ENCODE measurements around the gene YPEL3. TPM values are rescaled to one million over a fixed set of nuclear protein-coding genes. Genes with fewer than 3 reads are reported as not detected.
A peak's percentile ranks its signal among the peaks of the same experiment; 100 is the strongest.

Gene YPEL3
- total and polyA plus RNA-seq, 2 experiments from 2014 or later, result 20.1 to 82.1 TPM

DNA sequence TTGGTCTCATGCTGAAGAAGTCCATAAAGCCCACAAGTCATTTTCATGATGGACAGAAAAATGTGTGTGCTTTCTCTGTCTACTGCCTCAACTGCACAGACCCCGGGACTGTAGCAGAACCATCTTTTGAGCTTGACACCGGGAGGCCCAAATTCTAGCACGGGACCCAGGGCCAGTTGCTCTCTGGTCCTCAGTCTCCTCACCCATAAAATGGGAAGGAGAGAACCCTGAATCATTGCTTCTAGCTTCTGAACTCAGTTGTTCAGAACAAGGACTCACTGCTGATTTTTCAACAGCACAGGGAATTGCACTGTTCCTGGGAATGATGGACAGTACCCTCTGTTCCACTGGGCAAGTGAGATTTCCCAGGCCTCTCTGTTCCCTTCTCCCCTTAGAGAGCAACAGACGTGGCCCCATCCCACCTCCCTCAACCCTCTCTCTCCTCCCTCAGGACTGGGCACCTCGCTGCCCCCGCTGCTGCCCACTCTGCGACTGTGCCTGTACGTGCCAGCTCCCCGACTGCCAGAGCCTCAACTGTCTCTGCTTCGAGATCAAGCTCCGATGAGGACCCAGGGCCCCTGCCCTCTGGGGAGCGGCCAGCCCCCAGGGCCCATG lies 32.6 kb downstream of the YPEL3 start:
- no peaks in the 10 kb centered on the region for H3K36me3 ChIP-seq (replicated peaks; ENCODE audit: insufficient read depth, low read depth)
- DNase-seq (ENCODE audit: low spot score), result no peak
- H2AFZ ChIP-seq, result peak overlapping the region; percentile 21
- TF ChIP-seq, protein P1, sequence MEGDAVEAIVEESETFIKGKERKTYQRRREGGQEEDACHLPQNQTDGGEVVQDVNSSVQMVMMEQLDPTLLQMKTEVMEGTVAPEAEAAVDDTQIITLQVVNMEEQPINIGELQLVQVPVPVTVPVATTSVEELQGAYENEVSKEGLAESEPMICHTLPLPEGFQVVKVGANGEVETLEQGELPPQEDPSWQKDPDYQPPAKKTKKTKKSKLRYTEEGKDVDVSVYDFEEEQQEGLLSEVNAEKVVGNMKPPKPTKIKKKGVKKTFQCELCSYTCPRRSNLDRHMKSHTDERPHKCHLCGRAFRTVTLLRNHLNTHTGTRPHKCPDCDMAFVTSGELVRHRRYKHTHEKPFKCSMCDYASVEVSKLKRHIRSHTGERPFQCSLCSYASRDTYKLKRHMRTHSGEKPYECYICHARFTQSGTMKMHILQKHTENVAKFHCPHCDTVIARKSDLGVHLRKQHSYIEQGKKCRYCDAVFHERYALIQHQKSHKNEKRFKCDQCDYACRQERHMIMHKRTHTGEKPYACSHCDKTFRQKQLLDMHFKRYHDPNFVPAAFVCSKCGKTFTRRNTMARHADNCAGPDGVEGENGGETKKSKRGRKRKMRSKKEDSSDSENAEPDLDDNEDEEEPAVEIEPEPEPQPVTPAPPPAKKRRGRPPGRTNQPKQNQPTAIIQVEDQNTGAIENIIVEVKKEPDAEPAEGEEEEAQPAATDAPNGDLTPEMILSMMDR (IDR thresholded peaks at IDR 0.05; ENCODE audit: poor library complexity), result no peak
- no peak for TF ChIP-seq EZH2 (IDR thresholded peaks at IDR 0.05; ENCODE audit: borderline replicate concordance)
- no peak for TF ChIP-seq EZH2phosphoT487 (IDR thresholded peaks at IDR 0.05; ENCODE audit: low read depth, severe bottlenecking, unreplicated experiment)
- 75% methylated on average over 9 of the region's 12 CpGs for WGBS (ENCODE audit: low lambda C conversion rate, missing lambda C conversion rate)
- H4K20me1 ChIP-seq (ENCODE audit: insufficient read depth, poor library complexity, severe bottlenecking), result peaks cover 15% of the 10 kb centered on the region
- H3K27ac ChIP-seq, result peak overlapping the region; percentile 98
- H3K4me1 ChIP-seq (ENCODE audit: insufficient read depth), result peaks cover 28% of the 10 kb centered on the region
- H3K4me2 ChIP-seq, result peak overlapping the region; percentile 94
- no peaks in the 10 kb centered on the region for H3K9me3 ChIP-seq (ENCODE audit: low read depth)
- H3K9me2 ChIP-seq (replicated peaks; ENCODE audit: insufficient read depth), result no peaks in the 10 kb centered on the region
- H3K27me3 ChIP-seq, result no peaks in the 10 kb centered on the region
- H3K79me2 ChIP-seq, result peaks cover 32% of the 10 kb centered on the region
- H3K4me3 ChIP-seq, result no peak overlapping the region

DNA sequence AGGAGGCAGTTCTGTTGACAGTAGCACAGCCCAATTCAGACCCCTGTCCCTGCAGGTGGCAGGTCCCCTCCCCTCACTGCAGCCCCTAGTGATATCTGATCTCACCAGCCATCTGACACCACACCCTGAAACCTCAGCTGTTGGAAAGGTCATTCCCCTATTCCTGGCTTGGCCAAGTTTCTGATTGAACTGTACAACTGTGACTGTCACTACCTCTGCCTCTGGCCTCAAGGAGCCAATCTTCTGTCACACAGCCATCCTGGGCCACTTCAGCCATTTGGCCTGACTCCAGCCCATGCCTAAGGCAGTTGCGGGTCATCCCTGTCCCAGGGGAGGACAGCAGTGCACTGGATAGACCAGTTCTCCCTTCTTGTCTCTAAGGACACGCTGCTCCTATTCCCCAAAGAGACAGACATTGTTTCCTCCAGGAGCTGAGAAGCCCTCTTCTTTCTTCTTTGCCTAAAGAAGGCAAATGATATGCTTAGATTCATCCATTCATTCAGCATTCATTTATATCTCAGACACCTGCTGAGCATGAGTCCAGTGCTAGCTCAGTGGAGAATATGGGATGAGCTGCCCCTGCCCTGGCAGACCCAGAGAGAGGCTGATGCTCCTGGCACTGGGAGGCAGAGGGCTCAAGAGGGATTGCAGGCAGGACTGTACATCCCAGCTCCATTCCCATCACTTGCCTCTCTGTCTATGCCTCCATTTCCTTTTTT lies 35.0 kb downstream of the YPEL3 start:
- Histone ChIP-seq H4K20me1 (ENCODE audit: insufficient read depth, poor library complexity, severe bottlenecking) (no peaks in the 10 kb centered on the region), H3K27me3 (no peaks in the 10 kb centered on the region), H3K4me1 (ENCODE audit: insufficient read depth) (peaks cover 19% of the 10 kb centered on the region), H3K36me3 (replicated peaks; ENCODE audit: insufficient read depth, low read depth) (no peaks in the 10 kb centered on the region), H2AFZ (no peak overlapping the region), H3K9me2 (replicated peaks; ENCODE audit: insufficient read depth) (no peaks in the 10 kb centered on the region), H3K4me2 (peak overlapping the region; percentile 29), H3K9me3 (ENCODE audit: low read depth) (no peaks in the 10 kb centered on the region), H3K27ac (peak overlapping the region; percentile 46), H3K79me2 (peaks cover 9% of the 10 kb centered on the region), H3K4me3 (no peak overlapping the region)
- 69% methylated on average over 2 of the region's 2 CpGs for WGBS (ENCODE audit: low lambda C conversion rate, missing lambda C conversion rate)
- no peak for DNase-seq (ENCODE audit: low spot score)
- TF ChIP-seq EZH2 (IDR thresholded peaks at IDR 0.05; ENCODE audit: borderline replicate concordance), result no peak
- no peak for TF ChIP-seq EZH2phosphoT487 (IDR thresholded peaks at IDR 0.05; ENCODE audit: low read depth, severe bottlenecking, unreplicated experiment)
- TF ChIP-seq, protein P1 (IDR thresholded peaks at IDR 0.05; ENCODE audit: poor library complexity), result no peak

DNA sequence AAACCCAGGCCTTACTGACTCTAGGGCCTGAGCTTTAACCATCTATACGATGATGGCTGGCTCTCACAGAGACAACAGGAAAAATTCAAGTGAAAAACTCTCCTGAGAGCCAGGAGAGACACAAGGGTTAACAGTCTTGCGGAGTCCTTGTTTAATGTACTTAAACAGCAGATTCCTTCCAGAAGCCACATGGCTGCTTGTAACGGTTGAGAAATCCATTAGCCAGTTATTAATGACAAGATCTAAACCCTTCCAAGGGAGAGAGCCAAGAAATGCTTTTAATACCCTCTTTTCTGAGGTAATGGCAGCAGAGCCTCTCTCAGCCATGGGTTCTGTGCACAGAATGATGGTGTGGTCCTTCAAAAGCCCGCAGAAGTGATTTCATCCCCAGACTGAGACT lies 35.7 kb downstream of the YPEL3 start:
- Histone ChIP-seq H3K36me3 (replicated peaks; ENCODE audit: insufficient read depth, low read depth) (no peaks in the 10 kb centered on the region), H3K27ac (peak overlapping the region; percentile 69), H3K4me3 (no peak overlapping the region), H3K27me3 (no peaks in the 10 kb centered on the region), H3K9me2 (replicated peaks; ENCODE audit: insufficient read depth) (no peaks in the 10 kb centered on the region), H3K4me1 (ENCODE audit: insufficient read depth) (peaks cover 19% of the 10 kb centered on the region), H3K4me2 (peak overlapping the region; percentile 47), H4K20me1 (ENCODE audit: insufficient read depth, poor library complexity, severe bottlenecking) (no peaks in the 10 kb centered on the region), H3K79me2 (peaks cover 6% of the 10 kb centered on the region), H3K9me3 (ENCODE audit: low read depth) (no peaks in the 10 kb centered on the region), H2AFZ (no peak overlapping the region)
- TF ChIP-seq EZH2 (IDR thresholded peaks at IDR 0.05; ENCODE audit: borderline replicate concordance) (no peak), EZH2phosphoT487 (IDR thresholded peaks at IDR 0.05; ENCODE audit: low read depth, severe bottlenecking, unreplicated experiment) (no peak)
- TF ChIP-seq, protein P1 (IDR thresholded peaks at IDR 0.05; ENCODE audit: poor library complexity), result no peak
- DNase-seq (ENCODE audit: low spot score), result no peak
- WGBS (ENCODE audit: low lambda C conversion rate, missing lambda C conversion rate), result 50% methylated on average over 4 of the region's 4 CpGs

Measured in hepatocyte (in vitro differentiated cells).